PC-3 (cell line): ENCODE results near the gene COX4I1. TPM values are rescaled to one million over a fixed set of nuclear protein-coding genes. Genes with fewer than 3 reads are reported as not detected.
"Not testable (repeated sequence)": the region's sequence is repeated elsewhere in the genome, so short reads cannot be mapped to it uniquely, and the experiment has no call there.

Source experiments
- ATAC-seq: fragments of 200-7000 bp; cut with Tn5 transposase; 2 replicates; pipeline ENCODE4 v1.9.1; 2020; ENCODE audit warnings: mild to moderate bottlenecking, moderate library complexity
- BruUV-seq: library from RNA; stranded (reverse); fragments of 400-500 nt; replicated peaks from 2 replicates; lab custom pipeline; 2021; lab: Mats Ljungman, UMichigan
- CTCF ChIA-PET: fragments of 300-600 bp; sonication (Branson Sonifier 250); formaldehyde crosslinking; loops from one replicate; lab custom pipeline; 2022; ENCODE audit warnings: antibody characterized with exemption; lab: Charles Lee
- POLR2A ChIA-PET: fragments of 300-600 bp; sonication (Branson Sonifier 250); formaldehyde crosslinking; loops from one replicate; lab custom pipeline; 2022; ENCODE audit warnings: antibody characterized with exemption; ENCODE audit not compliant: unreplicated experiment; lab: Charles Lee
- DNase-seq: peaks from one replicate; pipeline ENCODE4 v3.0.0-alpha.2; 2015
- H2AFZ ChIP-seq: fragments of 300-600 bp; sonication (generic); 2 replicates; pipeline ENCODE4 v1.6.0; 2016; ENCODE audit warnings: antibody characterized with exemption, low read length
- H3F3A ChIP-seq: fragments of 300-600 bp; sonication (generic); one replicate; pipeline ENCODE4 v1.6.0; 2017; ENCODE audit warnings: antibody characterized with exemption, low read length, control low read depth, mild to moderate bottlenecking; ENCODE audit not compliant: unreplicated experiment
- H3K27ac ChIP-seq: fragments of 300-600 bp; sonication (generic); 2 replicates; pipeline ENCODE4 v1.5.1; 2016; ENCODE audit warnings: mild to moderate bottlenecking, low read length
- H3K27me3 ChIP-seq: fragments of 300-600 bp; sonication (generic); 2 replicates; pipeline ENCODE4 v1.6.1; 2016; ENCODE audit warnings: low read length, mixed read lengths
- H3K36me3 ChIP-seq: fragments of 300-600 bp; sonication (generic); 2 replicates; pipeline ENCODE4 v1.6.1; 2016; ENCODE audit warnings: low read depth, mixed run types, low read length, mixed read lengths
- H3K4me1 ChIP-seq: fragments of 300-600 bp; sonication (generic); 2 replicates; pipeline ENCODE4 v1.5.1; 2016; ENCODE audit warnings: low read length; ENCODE audit not compliant: insufficient read depth
- H3K4me2 ChIP-seq: fragments of 300-600 bp; sonication (generic); 2 replicates; pipeline ENCODE4 v1.6.0; 2016; ENCODE audit warnings: low read length
- H3K4me3 ChIP-seq: fragments of 300-600 bp; sonication (generic); 2 replicates; pipeline ENCODE4 v1.5.1; 2016; ENCODE audit warnings: mild to moderate bottlenecking, low read length, mixed read lengths
- H3K79me2 ChIP-seq: fragments of 300-600 bp; sonication (generic); 2 replicates; pipeline ENCODE4 v1.6.1; 2017; ENCODE audit warnings: low read length, mixed read lengths
- H3K9ac ChIP-seq: fragments of 300-600 bp; sonication (generic); 2 replicates; pipeline ENCODE4 v1.6.0; 2016; ENCODE audit warnings: mild to moderate bottlenecking, low read length
- H3K9me2 ChIP-seq: fragments of 300-600 bp; sonication (generic); replicated peaks from 2 replicates; pipeline ENCODE4 v1.6.1; 2016; ENCODE audit warnings: mixed run types, low read length, mixed read lengths
- H3K9me3 ChIP-seq: fragments of 300-600 bp; sonication (generic); 2 replicates; pipeline ENCODE4 v1.6.1; 2016; ENCODE audit warnings: low read length, mixed read lengths
- H4K20me1 ChIP-seq: fragments of 300-600 bp; sonication (generic); 2 replicates; pipeline ENCODE4 v1.6.1; 2016; ENCODE audit warnings: low read length, mixed read lengths
- EZH2 ChIP-seq: fragments of 300-600 bp; sonication (generic); IDR thresholded peaks from one replicate; pipeline ENCODE4 v1.6.1; 2017; ENCODE audit warnings: antibody characterized with exemption, mild to moderate bottlenecking, low read length; ENCODE audit not compliant: unreplicated experiment
- EZH2phosphoT487 ChIP-seq: fragments of 300-600 bp; sonication (generic); IDR thresholded peaks from 2 replicates; pipeline ENCODE4 v1.6.1; 2018; ENCODE audit warnings: mild to moderate bottlenecking, antibody characterized with exemption, low read length, borderline replicate concordance
- intact Hi-C: fragments of 100-400 bp; cut with micrococcal nuclease; formaldehyde crosslinking; loops from 2 replicates; pipeline ENCODE4 v1.9.0; 2023
- total RNA-seq: library from RNA; depleted of rRNA; stranded (reverse); fragments of >200 nt; gene quantifications from 2 replicates; pipeline ENCODE4 v1.2.3, GENCODE V29; 2014
- TF ChIP-seq, protein P1 (sequence below): fragments of 300-600 bp; sonication (generic); conservative IDR thresholded peaks from 2 replicates; pipeline ENCODE4 v1.5.1; 2017; ENCODE audit warnings: antibody characterized with exemption, low read depth, mild to moderate bottlenecking, low read length

The COX4I1 gene
- total RNA-seq, 1 experiment from 2014 or later = 598 TPM

DNA sequence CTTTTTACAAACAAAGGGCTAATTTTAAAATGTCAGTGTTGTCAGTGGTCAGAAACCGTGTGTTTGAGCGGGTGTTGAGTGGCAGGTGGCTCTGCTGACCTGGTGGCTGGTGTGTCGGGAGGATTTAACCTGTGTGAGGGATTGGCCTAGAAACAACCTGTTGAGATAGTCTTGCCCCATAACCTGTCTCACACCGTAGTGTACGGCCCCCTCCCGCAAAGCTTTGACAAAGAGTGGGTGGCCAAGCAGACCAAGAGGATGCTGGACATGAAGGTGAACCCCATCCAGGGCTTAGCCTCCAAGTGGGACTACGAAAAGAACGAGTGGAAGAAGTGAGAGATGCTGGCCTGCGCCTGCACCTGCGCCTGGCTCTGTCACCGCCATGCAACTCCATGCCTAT, 7.0 kb downstream of the COX4I1 start:
- H3K4me1 ChIP-seq = 0 out of 2 replicates have a peak, but pooled peaks cover 3% of the 10 kb centered on the region
- no peak for ATAC-seq
- no peak overlapping the region for H2AFZ ChIP-seq
- H3K27me3 ChIP-seq = no peaks in the 10 kb centered on the region
- POLR2A ChIA-PET = no interaction called here
- no TSS peak for BruUV-seq
- no peaks in the 10 kb centered on the region for H3K9me3 ChIP-seq
- CTCF ChIA-PET = no interaction called here
- H3K9ac ChIP-seq = no peak overlapping the region
- peaks cover 46% of the 10 kb centered on the region for H3K36me3 ChIP-seq
- peaks cover 22% of the 10 kb centered on the region for H3K79me2 ChIP-seq
- H3K27ac ChIP-seq = no peak overlapping the region
- intact Hi-C loops = no loop called here
- TF ChIP-seq, protein P1, sequence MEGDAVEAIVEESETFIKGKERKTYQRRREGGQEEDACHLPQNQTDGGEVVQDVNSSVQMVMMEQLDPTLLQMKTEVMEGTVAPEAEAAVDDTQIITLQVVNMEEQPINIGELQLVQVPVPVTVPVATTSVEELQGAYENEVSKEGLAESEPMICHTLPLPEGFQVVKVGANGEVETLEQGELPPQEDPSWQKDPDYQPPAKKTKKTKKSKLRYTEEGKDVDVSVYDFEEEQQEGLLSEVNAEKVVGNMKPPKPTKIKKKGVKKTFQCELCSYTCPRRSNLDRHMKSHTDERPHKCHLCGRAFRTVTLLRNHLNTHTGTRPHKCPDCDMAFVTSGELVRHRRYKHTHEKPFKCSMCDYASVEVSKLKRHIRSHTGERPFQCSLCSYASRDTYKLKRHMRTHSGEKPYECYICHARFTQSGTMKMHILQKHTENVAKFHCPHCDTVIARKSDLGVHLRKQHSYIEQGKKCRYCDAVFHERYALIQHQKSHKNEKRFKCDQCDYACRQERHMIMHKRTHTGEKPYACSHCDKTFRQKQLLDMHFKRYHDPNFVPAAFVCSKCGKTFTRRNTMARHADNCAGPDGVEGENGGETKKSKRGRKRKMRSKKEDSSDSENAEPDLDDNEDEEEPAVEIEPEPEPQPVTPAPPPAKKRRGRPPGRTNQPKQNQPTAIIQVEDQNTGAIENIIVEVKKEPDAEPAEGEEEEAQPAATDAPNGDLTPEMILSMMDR = no peak
- TF ChIP-seq EZH2 (no peak), EZH2phosphoT487 (no peak)
- H4K20me1 ChIP-seq = peaks cover 10% of the 10 kb centered on the region
- no peak overlapping the region for H3K4me2 ChIP-seq
- H3F3A ChIP-seq = no peaks in the 10 kb centered on the region
- H3K4me3 ChIP-seq = no peak overlapping the region
- H3K9me2 ChIP-seq = no peaks in the 10 kb centered on the region
- DNase-seq = no peak

DNA sequence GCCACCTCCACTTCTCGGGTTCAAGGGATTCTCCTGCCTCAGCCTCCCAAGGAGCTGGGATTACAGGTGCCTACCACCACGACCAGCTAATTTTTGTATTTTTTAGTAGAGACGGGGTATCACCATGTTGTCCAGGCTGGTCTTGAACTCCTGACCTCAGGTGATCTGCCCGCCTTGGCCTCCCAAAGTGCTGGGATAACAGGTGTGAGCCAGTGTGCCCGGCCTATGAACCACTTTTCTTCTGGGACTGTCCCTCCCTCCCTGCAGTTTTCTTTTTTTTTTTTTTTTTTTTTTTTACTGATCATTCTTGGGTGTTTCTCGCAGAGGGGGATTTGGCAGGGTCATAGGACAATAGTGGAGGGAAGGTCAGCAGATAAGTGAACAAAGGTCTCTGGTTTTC, 7.8 kb downstream of the COX4I1 start:
- H3K9me2 ChIP-seq, H3K9ac ChIP-seq, POLR2A ChIA-PET, H3K4me1 ChIP-seq, H3K9me3 ChIP-seq, H3K27me3 ChIP-seq, ATAC-seq, intact Hi-C loops, CTCF ChIA-PET, BruUV-seq, H3K4me2 ChIP-seq, H3K27ac ChIP-seq, DNase-seq, H4K20me1 ChIP-seq, H2AFZ ChIP-seq, H3F3A ChIP-seq, H3K4me3 ChIP-seq: not testable (repeated sequence)
- Histone ChIP-seq H3K36me3 (peaks cover 39% of the 10 kb centered on the region), H3K79me2 (peaks cover 14% of the 10 kb centered on the region)

DNA sequence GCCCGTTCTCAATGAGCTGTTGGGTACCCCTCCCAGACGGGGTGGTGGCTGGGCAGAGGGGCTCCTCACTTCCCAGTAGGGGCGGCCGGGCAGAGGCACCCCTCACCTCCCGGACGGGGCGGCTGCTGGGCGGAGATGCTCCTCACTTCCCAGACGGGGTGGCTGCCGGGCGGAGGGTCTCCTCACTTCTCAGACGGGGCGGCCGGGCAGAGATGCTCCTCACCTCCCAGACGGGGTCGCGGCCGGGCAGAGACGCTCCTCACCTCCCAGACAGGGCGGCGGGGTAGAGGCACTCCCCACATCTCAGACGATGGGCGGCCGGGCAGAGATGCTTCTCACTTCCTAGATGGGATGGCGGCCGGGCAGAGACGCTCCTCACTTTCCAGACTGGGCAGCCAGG, 8.6 kb downstream of the COX4I1 start:
- H3K36me3 ChIP-seq = peaks cover 32% of the 10 kb centered on the region
- H3K27ac ChIP-seq, H3K9ac ChIP-seq, intact Hi-C loops, H3F3A ChIP-seq, H2AFZ ChIP-seq, H4K20me1 ChIP-seq, CTCF ChIA-PET, H3K4me3 ChIP-seq, H3K79me2 ChIP-seq, BruUV-seq, POLR2A ChIA-PET, DNase-seq, H3K9me3 ChIP-seq, H3K9me2 ChIP-seq, H3K4me1 ChIP-seq, ATAC-seq, H3K27me3 ChIP-seq, H3K4me2 ChIP-seq: not testable (repeated sequence)

DNA sequence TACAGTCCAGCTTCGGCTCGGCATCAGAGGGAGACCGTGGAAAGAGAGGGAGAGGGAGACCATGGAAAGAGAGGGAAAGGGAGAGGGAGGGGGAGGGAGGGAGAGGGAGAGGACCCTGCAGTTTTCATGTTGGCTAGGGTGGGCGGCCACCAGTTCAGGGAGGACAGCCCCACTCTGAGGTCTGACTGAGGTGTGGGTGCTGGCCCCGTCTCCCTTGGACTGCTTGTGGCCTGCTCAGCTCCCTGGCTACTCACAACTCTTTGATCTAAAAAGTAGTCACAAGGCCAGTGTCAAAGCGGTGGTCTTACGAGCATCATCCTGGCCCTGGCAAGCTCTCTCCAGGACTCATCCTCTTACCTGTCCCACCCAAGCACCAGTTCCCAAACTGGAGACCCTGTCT, 9.4 kb downstream of the COX4I1 start:
- H3K4me2 ChIP-seq = no peak overlapping the region
- no peaks in the 10 kb centered on the region for H3K27me3 ChIP-seq
- no peak for ATAC-seq
- H2AFZ ChIP-seq = no peak overlapping the region
- no peaks in the 10 kb centered on the region for H3K9me2 ChIP-seq
- intact Hi-C loops = no loop called here
- H3K4me1 ChIP-seq = no peaks in the 10 kb centered on the region
- no peak for DNase-seq
- H3K9me3 ChIP-seq = no peaks in the 10 kb centered on the region
- peaks cover under 1% of the 10 kb centered on the region; the same call in 1 of the 2 replicates for H3K79me2 ChIP-seq
- peaks cover 24% of the 10 kb centered on the region for H3K36me3 ChIP-seq
- H3K9ac ChIP-seq = no peak overlapping the region
- H4K20me1 ChIP-seq = no peaks in the 10 kb centered on the region
- POLR2A ChIA-PET = no interaction called here
- H3K4me3 ChIP-seq = no peak overlapping the region
- CTCF ChIA-PET = no interaction called here
- H3F3A ChIP-seq = no peaks in the 10 kb centered on the region
- TF ChIP-seq EZH2 = no peak
- no peak for TF ChIP-seq EZH2phosphoT487
- BruUV-seq = no TSS peak
- H3K27ac ChIP-seq = no peak overlapping the region
